Endothelial cell of umbilical vein (primary cell): ENCODE results near the gene OSBPL10. TPM values are rescaled to one million over a fixed set of nuclear protein-coding genes. Genes with fewer than 3 reads are reported as not detected.

Experiments used
- BruUV-seq: library from RNA; stranded (reverse); fragments of 400-500 nt; replicated peaks from 2 replicates; lab custom pipeline; 2021; lab: Mats Ljungman, UMichigan
- CTCF ChIA-PET: fragments of 300-600, 350-600 bp; sonication (Branson Sonifier 250); formaldehyde crosslinking; loops from one replicate; lab custom pipeline; 2021; ENCODE audit warnings: antibody characterized with exemption, inconsistent platforms; lab: Charles Lee
- POLR2A ChIA-PET: fragments of 300-600, 350-600 bp; sonication (Branson Sonifier 250); formaldehyde crosslinking; loops from one replicate; lab custom pipeline; 2021; ENCODE audit warnings: antibody characterized with exemption, inconsistent platforms; lab: Charles Lee
- DNase-seq: peaks from one replicate; pipeline ENCODE4 v3.0.0-alpha.2; 2011; ENCODE audit warnings: low read depth, low spot score
- FAIRE-seq: peaks from 2 replicates; lab custom pipeline; 2011; peaks lifted over from hg19 to GRCh38; lab: Jason Lieb, UNC
- H2AFZ ChIP-seq: 2 replicates; pipeline ENCODE4 v1.6.0; 2012; ENCODE audit warnings: low read depth, low read length, control low read depth, inconsistent platforms
- H3K27ac ChIP-seq: 2 replicates; pipeline ENCODE4 v1.5.1; 2011; ENCODE audit warnings: low read depth, mild to moderate bottlenecking, control low read depth, low read length, moderate library complexity; ENCODE audit not compliant: insufficient read depth
- H3K27me3 ChIP-seq, 2 experiments: 2 replicates each; pipeline versions ENCODE4 v1.6.0 to v1.6.1; 2011; ENCODE audit warnings: low read length in 2 of 2, mixed read lengths in 1 of 2; ENCODE audit not compliant: control insufficient read depth in 2 of 2, insufficient read depth in 2 of 2
- H3K36me3 ChIP-seq, 2 experiments: 2 replicates in 1 of 2; 3 replicates in 1 of 2; pipeline ENCODE4 v1.5.1; 2011; ENCODE audit warnings: low read length in 2 of 2, mild to moderate bottlenecking in 1 of 2, moderate library complexity in 1 of 2; ENCODE audit not compliant: control insufficient read depth in 2 of 2, insufficient read depth in 2 of 2; ENCODE audit errors: extremely low read depth in 1 of 2
- H3K4me1 ChIP-seq: 3 replicates; pipeline ENCODE4 v1.5.1; 2011; ENCODE audit warnings: mild to moderate bottlenecking, low read length; ENCODE audit not compliant: control insufficient read depth, insufficient read depth; ENCODE audit errors: extremely low read depth
- H3K4me2 ChIP-seq: 2 replicates; pipeline ENCODE4 v1.6.1; 2011; ENCODE audit warnings: low read length, control low read depth, mixed read lengths; ENCODE audit not compliant: insufficient read depth
- H3K4me3 ChIP-seq, 3 experiments: fragments of 200-600 bp in 1 of 3; sonication (generic), shearing (Covaris generic) in 1 of 3; replicated peaks in 1 of 3; 2 replicates each; pipeline ENCODE4 v1.5.1; 2011 to 2016; ENCODE audit warnings: control low read depth in 3 of 3, low read length in 3 of 3, mild to moderate bottlenecking in 2 of 3, inconsistent platforms in 1 of 3, low read depth in 1 of 3, moderate library complexity in 1 of 3; ENCODE audit not compliant: insufficient read depth in 1 of 3
- H3K79me2 ChIP-seq: 2 replicates; pipeline ENCODE4 v1.6.0; 2012; ENCODE audit warnings: low read length, inconsistent platforms; ENCODE audit not compliant: control insufficient read depth, insufficient read depth
- H3K9ac ChIP-seq: replicated peaks from 2 replicates; pipeline ENCODE3; 2011; ENCODE audit warnings: low read length, control low read depth; ENCODE audit not compliant: insufficient read depth; ENCODE audit errors: extremely low read depth
- H3K9me1 ChIP-seq: replicated peaks from 3 replicates; pipeline ENCODE4 v1.6.0; 2011; ENCODE audit warnings: mild to moderate bottlenecking, low read length; ENCODE audit not compliant: control insufficient read depth, insufficient read depth; ENCODE audit errors: extremely low read depth
- H3K9me3 ChIP-seq: replicated peaks from 2 replicates; pipeline ENCODE4 v1.5.1; 2012; ENCODE audit warnings: low read length, inconsistent platforms; ENCODE audit not compliant: control insufficient read depth, insufficient read depth
- H4K20me1 ChIP-seq: replicated peaks from 2 replicates; pipeline ENCODE3; 2011; ENCODE audit warnings: mild to moderate bottlenecking, low read length; ENCODE audit not compliant: control insufficient read depth, insufficient read depth; ENCODE audit errors: extremely low read depth
- EZH2 ChIP-seq: IDR thresholded peaks from 2 replicates; pipeline ENCODE4 v1.6.1; 2012; ENCODE audit warnings: borderline replicate concordance, low read depth, mild to moderate bottlenecking, moderate library complexity, low read length, inconsistent platforms; ENCODE audit not compliant: severe bottlenecking
- FOS ChIP-seq: IDR thresholded peaks from 2 replicates; pipeline ENCODE4 v1.6.1; 2011; ENCODE audit warnings: mild to moderate bottlenecking, low read length, moderate library complexity, borderline replicate concordance; ENCODE audit not compliant: insufficient read depth
- GATA2 ChIP-seq: IDR thresholded peaks from 2 replicates; pipeline ENCODE4 v1.7.0; 2011; ENCODE audit warnings: low read depth, mild to moderate bottlenecking, moderate library complexity, mixed read lengths, low read length; ENCODE audit not compliant: insufficient read length, insufficient read depth
- JUN ChIP-seq: IDR thresholded peaks from 2 replicates; pipeline ENCODE4 v1.6.1; 2011; ENCODE audit warnings: borderline replicate concordance, low read depth; ENCODE audit not compliant: insufficient read length, insufficient read depth
- MAX ChIP-seq: IDR thresholded peaks from 2 replicates; pipeline ENCODE4 v1.6.1; 2011; ENCODE audit not compliant: insufficient read depth, insufficient read length
- MYC ChIP-seq: IDR thresholded peaks from one replicate; pipeline ENCODE4 v1.6.1; 2011; ENCODE audit warnings: mild to moderate bottlenecking, low read depth, low read length
- POLR2A ChIP-seq: IDR thresholded peaks from 2 replicates; pipeline ENCODE4 v1.6.1; 2012; ENCODE audit warnings: low read depth, mild to moderate bottlenecking, control low read depth, low read length
- POLR2AphosphoS5 ChIP-seq: IDR thresholded peaks from 2 replicates; pipeline ENCODE4 v1.6.1; 2012; ENCODE audit warnings: low read depth, mild to moderate bottlenecking, control low read depth, low read length, moderate library complexity; ENCODE audit not compliant: insufficient read depth
- dilution Hi-C: fragments of 300-500 bp; cut with MboI; formaldehyde crosslinking; loops from one replicate; pipeline ENCODE4 v1.15.0; 2019; ENCODE audit warnings: low sequenced_read_pairs; ENCODE audit not compliant: extremely low pct_ligation_motif_present
- intact Hi-C: fragments of 100-400 bp; cut with micrococcal nuclease; formaldehyde crosslinking; loops from one replicate; pipeline ENCODE4 v1.10.0; 2022
- polyA plus RNA-seq, 4 experiments: library from polyadenylated mRNA; depleted of rRNA in 3 of 4; stranded (reverse) in 3 of 4; unstranded in 1 of 4; fragments of >200 nt; gene quantifications; 2 replicates each; pipeline versions ENCODE4 v1.2.1 to v1.2.3, GENCODE V29; 2011 to 2012; ENCODE audit warnings: missing spikeins in 1 of 4
- total RNA-seq: library from RNA; stranded (reverse); gene quantifications from 2 replicates; pipeline ENCODE4 v1.2.3, GENCODE V29; 2021
- TF ChIP-seq, protein P1 (sequence below), 2 donors: IDR thresholded peaks; 1 replicate in 1 of 2; 2 replicates in 1 of 2; pipeline ENCODE4 v1.5.1; 2011; ENCODE audit warnings: low read length in 2 of 2, mild to moderate bottlenecking in 2 of 2, moderate library complexity in 2 of 2, control low read depth in 1 of 2, inconsistent platforms in 1 of 2, low read depth in 1 of 2; ENCODE audit not compliant: insufficient read depth in 1 of 2; ENCODE audit errors: extremely low read depth in 1 of 2

Gene OSBPL10
- total and polyA plus RNA-seq, 2 donors (not counting 3 experiments of a cell fraction or from before 2014, with no cell fraction given) = 10.8 to 47.6 TPM

GRCh38 chr3:31909455-31909854 lies 71.6 kb downstream of the OSBPL10 start:
- dilution Hi-C loops = no loop called here
- CTCF ChIA-PET = interaction anchor here (0.8 to 1.2 kb wide), 8 partner anchors 8 to 109 kb away, joined by 3 to 4 read pairs (median 3); partner anchors contain the start of genes OSBPL10 and ZNF860
- BruUV-seq = no TSS peak
- H2AFZ ChIP-seq = no peak overlapping the region
- POLR2A ChIA-PET = no interaction called here
- no peaks in the 10 kb centered on the region for H3K9me3 ChIP-seq
- peaks cover 5% of the 10 kb centered on the region for H3K79me2 ChIP-seq
- no peaks in the 10 kb centered on the region for H4K20me1 ChIP-seq
- H3K27me3 ChIP-seq = no peaks in the 10 kb centered on the region
- no peak overlapping the region for H3K4me2 ChIP-seq
- no peaks in the 10 kb centered on the region for H3K36me3 ChIP-seq
- H3K27ac ChIP-seq = no peak overlapping the region
- no peaks in the 10 kb centered on the region for H3K9me1 ChIP-seq
- intact Hi-C loops = loop anchor here (5.0 kb wide), 1 partner anchor 233 kb away; no protein-coding TSS in a partner anchor
- FAIRE-seq = no peak
- DNase-seq = no peak
- TF ChIP-seq, protein P1, sequence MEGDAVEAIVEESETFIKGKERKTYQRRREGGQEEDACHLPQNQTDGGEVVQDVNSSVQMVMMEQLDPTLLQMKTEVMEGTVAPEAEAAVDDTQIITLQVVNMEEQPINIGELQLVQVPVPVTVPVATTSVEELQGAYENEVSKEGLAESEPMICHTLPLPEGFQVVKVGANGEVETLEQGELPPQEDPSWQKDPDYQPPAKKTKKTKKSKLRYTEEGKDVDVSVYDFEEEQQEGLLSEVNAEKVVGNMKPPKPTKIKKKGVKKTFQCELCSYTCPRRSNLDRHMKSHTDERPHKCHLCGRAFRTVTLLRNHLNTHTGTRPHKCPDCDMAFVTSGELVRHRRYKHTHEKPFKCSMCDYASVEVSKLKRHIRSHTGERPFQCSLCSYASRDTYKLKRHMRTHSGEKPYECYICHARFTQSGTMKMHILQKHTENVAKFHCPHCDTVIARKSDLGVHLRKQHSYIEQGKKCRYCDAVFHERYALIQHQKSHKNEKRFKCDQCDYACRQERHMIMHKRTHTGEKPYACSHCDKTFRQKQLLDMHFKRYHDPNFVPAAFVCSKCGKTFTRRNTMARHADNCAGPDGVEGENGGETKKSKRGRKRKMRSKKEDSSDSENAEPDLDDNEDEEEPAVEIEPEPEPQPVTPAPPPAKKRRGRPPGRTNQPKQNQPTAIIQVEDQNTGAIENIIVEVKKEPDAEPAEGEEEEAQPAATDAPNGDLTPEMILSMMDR (IDR thresholded peaks at IDR 0.05; ENCODE audit: extremely low read depth in 1 of 2, insufficient read depth in 1 of 2, low read depth in 1 of 2, low read length in 2 of 2) = no peak
- TF ChIP-seq MAX (no peak), MYC (no peak), POLR2AphosphoS5 (no peak), POLR2A (no peak), JUN (no peak), GATA2 (no peak), FOS (no peak), EZH2 (no peak)
- no peak overlapping the region for H3K4me3 ChIP-seq
- no peak overlapping the region for H3K9ac ChIP-seq
- H3K4me1 ChIP-seq = peaks cover 28% of the 10 kb centered on the region
